Gastroesophageal sphincter (tissue), 3 donors: ENCODE results near the gene PUS1.

Experiments
- CTCF ChIP-seq, 4 experiments: fragments of 200-600 bp in 2 of 4; fragments of 450-650 bp in 2 of 4; sonication (generic) in 1 of 4; IDR thresholded peaks; one replicate each; pipeline ENCODE4 v1.5.1; 2017 to 2019; ENCODE audit warnings: antibody characterized with exemption in 4 of 4, mild to moderate bottlenecking in 2 of 4, moderate library complexity in 2 of 4
- EP300 ChIP-seq: sonication (generic); formaldehyde crosslinking; IDR thresholded peaks from one replicate; pipeline ENCODE4 v1.6.1; 2017; ENCODE audit warnings: antibody characterized with exemption, mild to moderate bottlenecking
- POLR2A ChIP-seq, 2 donors: fragments of 450-650 bp; IDR thresholded peaks; one replicate each; pipeline ENCODE4 v1.6.1; 2017; ENCODE audit warnings: antibody characterized with exemption in 2 of 2, mild to moderate bottlenecking in 2 of 2, moderate library complexity in 1 of 2

- no peak for TF ChIP-seq POLR2A (IDR thresholded peaks at IDR 0.05)
- TF ChIP-seq EP300, result no peak
- no peak for TF ChIP-seq CTCF (IDR thresholded peaks at IDR 0.05)
Measured at GRCh38 chr12:131920902-131921840, 7.9 kb upstream of the PUS1 start.
